ENCODE measurements around the gene PITPNM1.

DNA sequence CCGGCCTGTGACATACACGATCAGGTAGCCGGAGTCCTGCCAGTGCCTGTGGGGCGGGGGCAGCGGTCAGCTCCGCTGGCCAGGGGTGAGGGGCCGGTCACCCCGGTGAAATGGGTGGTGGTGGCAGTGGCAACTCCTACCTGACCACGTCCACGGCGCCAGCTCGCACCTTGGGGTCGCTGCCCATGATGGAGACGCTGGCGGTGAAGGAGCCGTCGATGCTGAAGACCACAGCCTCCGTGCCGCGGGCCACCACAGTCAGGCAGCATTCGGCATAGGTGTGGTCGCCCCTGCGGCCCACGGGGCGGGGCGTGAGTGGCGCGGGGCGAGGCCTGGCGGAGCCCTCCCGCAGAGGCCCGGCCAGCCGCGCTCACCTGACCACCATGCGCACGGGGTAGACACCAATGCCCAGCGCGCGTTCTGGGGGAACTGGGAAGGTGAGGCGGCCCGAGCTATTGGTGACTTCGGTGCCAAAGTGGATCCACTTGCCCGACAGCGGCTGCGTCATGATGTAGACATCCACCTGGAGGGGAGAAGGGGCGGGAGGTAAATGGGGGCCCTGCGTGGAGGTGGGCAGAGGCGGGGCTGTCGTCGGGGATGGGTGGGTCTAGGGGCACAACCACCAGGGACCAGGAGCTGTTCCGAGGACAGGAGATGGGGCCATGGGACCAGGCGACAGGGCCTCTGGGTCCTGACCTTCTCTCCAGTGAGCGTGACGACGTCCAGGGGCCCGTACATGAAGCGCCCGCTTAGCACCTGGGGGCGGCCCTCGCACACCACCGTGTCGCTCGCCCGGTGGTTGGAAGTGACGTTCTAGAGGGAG is 11.4 kb downstream of the PITPNM1 start:
- TF ChIP-seq POLR2AphosphoS5 (IDR thresholded peaks at IDR 0.05): no peak
- TF ChIP-seq, protein P1, sequence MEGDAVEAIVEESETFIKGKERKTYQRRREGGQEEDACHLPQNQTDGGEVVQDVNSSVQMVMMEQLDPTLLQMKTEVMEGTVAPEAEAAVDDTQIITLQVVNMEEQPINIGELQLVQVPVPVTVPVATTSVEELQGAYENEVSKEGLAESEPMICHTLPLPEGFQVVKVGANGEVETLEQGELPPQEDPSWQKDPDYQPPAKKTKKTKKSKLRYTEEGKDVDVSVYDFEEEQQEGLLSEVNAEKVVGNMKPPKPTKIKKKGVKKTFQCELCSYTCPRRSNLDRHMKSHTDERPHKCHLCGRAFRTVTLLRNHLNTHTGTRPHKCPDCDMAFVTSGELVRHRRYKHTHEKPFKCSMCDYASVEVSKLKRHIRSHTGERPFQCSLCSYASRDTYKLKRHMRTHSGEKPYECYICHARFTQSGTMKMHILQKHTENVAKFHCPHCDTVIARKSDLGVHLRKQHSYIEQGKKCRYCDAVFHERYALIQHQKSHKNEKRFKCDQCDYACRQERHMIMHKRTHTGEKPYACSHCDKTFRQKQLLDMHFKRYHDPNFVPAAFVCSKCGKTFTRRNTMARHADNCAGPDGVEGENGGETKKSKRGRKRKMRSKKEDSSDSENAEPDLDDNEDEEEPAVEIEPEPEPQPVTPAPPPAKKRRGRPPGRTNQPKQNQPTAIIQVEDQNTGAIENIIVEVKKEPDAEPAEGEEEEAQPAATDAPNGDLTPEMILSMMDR (IDR thresholded peaks at IDR 0.05): no peak
- no peak for TF ChIP-seq POLR2A (IDR thresholded peaks at IDR 0.05)
- TF ChIP-seq EP300 (IDR thresholded peaks at IDR 0.05): no peak
